Activated CD8-positive, alpha-beta T cell treated with anti-CD3 and anti-CD28 coated beads for 36 hours (primary cell): ENCODE results near the gene ACTN1. TPM values are rescaled to one million over a fixed set of nuclear protein-coding genes. Genes with fewer than 3 reads are reported as not detected.

Source experiments
- ATAC-seq: fragments of 200-7000 bp; cut with Tn5 transposase; one replicate; pipeline ENCODE4 v1.10.0; 2021; ENCODE audit warnings: mild to moderate bottlenecking, moderate library complexity
- CTCF ChIA-PET: fragments of 350-600 bp; sonication (Branson Sonifier 250); formaldehyde crosslinking; loops from one replicate; lab custom pipeline; 2021; ENCODE audit warnings: antibody characterized with exemption; lab: Charles Lee
- POLR2A ChIA-PET: fragments of 350-600 bp; sonication (Branson Sonifier 250); formaldehyde crosslinking; loops from one replicate; lab custom pipeline; 2021; ENCODE audit warnings: antibody characterized with exemption; lab: Charles Lee
- DNase-seq: peaks from one replicate; pipeline ENCODE4 v3.0.0-alpha.2; 2020
- H3K27ac Mint-ChIP-seq: one replicate; pipeline ENCODE4 v1.8.0; 2021; ENCODE audit warnings: mild to moderate bottlenecking, mixed read lengths
- H3K27me3 Mint-ChIP-seq: one replicate; pipeline ENCODE4 v1.8.0; 2021; ENCODE audit warnings: mixed read lengths
- H3K36me3 Mint-ChIP-seq: one replicate; pipeline ENCODE4 v1.8.0; 2021; ENCODE audit warnings: low read depth, mixed read lengths
- H3K4me1 Mint-ChIP-seq: one replicate; pipeline ENCODE4 v1.8.0; 2021; ENCODE audit warnings: low read depth, mixed read lengths
- H3K4me3 Mint-ChIP-seq: one replicate; pipeline ENCODE4 v1.8.0; 2021; ENCODE audit warnings: mild to moderate bottlenecking, moderate library complexity, mixed read lengths
- H3K9me3 Mint-ChIP-seq: one replicate; pipeline ENCODE4 v1.8.0; 2021; ENCODE audit warnings: mixed read lengths
- CTCF ChIP-seq: fragments of 200-600 bp; IDR thresholded peaks from one replicate; pipeline ENCODE4 v1.8.0; 2022; ENCODE audit warnings: antibody characterized with exemption, mild to moderate bottlenecking
- intact Hi-C: fragments of 100-400 bp; cut with micrococcal nuclease; formaldehyde crosslinking; loops from one replicate; pipeline ENCODE4 v1.10.0; 2022
- total RNA-seq, 2 experiments: library from RNA; stranded (reverse); gene quantifications; one replicate each; pipeline ENCODE4 v1.2.3, GENCODE V29; 2021

The ACTN1 gene
- total RNA-seq, 2 experiments from 2014 or later, result 214 TPM

GRCh38 chr14:68841016-68841809 is 137.9 kb downstream of the ACTN1 start:
- Mint-ChIP-seq H3K4me3 (peak overlapping the region; percentile 4), H3K9me3 (peaks cover 10% of the 10 kb centered on the region), H3K4me1 (peaks cover 39% of the 10 kb centered on the region), H3K27ac (peak overlapping the region; percentile 86), H3K27me3 (no peaks in the 10 kb centered on the region), H3K36me3 (peaks cover 9% of the 10 kb centered on the region)
- intact Hi-C loops, result no loop called here
- peak; percentile 54 for DNase-seq
- ChIA-PET POLR2A (no interaction called here), CTCF (interaction anchor here (1.2 to 5.9 kb wide), 5 partner anchors 16 to 897 kb away, joined by 3 to 68 read pairs (median 4); no protein-coding TSS in a partner anchor)
- ATAC-seq, result peak; percentile 40
- no peak for TF ChIP-seq CTCF

- Mint-ChIP-seq H3K36me3 (peaks cover 10% of the 10 kb centered on the region), H3K27me3 (no peaks in the 10 kb centered on the region), H3K27ac (peak overlapping the region; percentile 86), H3K4me1 (peaks cover 39% of the 10 kb centered on the region), H3K4me3 (peak overlapping the region; percentile 35), H3K9me3 (peaks cover 16% of the 10 kb centered on the region)
- intact Hi-C loops, result no loop called here
- CTCF ChIA-PET, result interaction anchor here (1.2 to 5.9 kb wide), 2 partner anchors 15 to 22 kb away, joined by 3 to 65 read pairs; no protein-coding TSS in a partner anchor
- no peak for DNase-seq
- ATAC-seq, result peak; percentile 74
- TF ChIP-seq CTCF, result no peak
- POLR2A ChIA-PET, result no interaction called here
Observed at GRCh38 chr14:68840454-68840853, 138.6 kb downstream of the ACTN1 start.

GRCh38 chr14:68836082-68836481 is 143.0 kb downstream of the ACTN1 start:
- H3K9me3 Mint-ChIP-seq, result peaks cover 20% of the 10 kb centered on the region
- H3K36me3 Mint-ChIP-seq, result peaks cover 12% of the 10 kb centered on the region
- DNase-seq (no peak), ATAC-seq (no peak)
- TF ChIP-seq CTCF, result no peak
- no peak overlapping the region for H3K27ac Mint-ChIP-seq
- intact Hi-C loops, result no loop called here
- ChIA-PET POLR2A (no interaction called here), CTCF (no interaction called here)
- H3K4me3 Mint-ChIP-seq, result no peak overlapping the region
- no peaks in the 10 kb centered on the region for H3K27me3 Mint-ChIP-seq
- H3K4me1 Mint-ChIP-seq, result peaks cover 11% of the 10 kb centered on the region

GRCh38 chr14:68834816-68835215 is 144.3 kb downstream of the ACTN1 start:
- no peak for ATAC-seq

More at GRCh38 chr14:68834816-68835215, 144.3 kb downstream of the ACTN1 start:
- H3K27ac Mint-ChIP-seq, result no peak overlapping the region
- ChIA-PET POLR2A (no interaction called here), CTCF (interaction anchor here (1.7 kb wide), 1 partner anchor 9 kb away, joined by 8 read pairs; no protein-coding TSS in a partner anchor)
- TF ChIP-seq CTCF, result no peak
- peaks cover 12% of the 10 kb centered on the region for H3K36me3 Mint-ChIP-seq
- intact Hi-C loops, result no loop called here
- peaks cover 19% of the 10 kb centered on the region for H3K9me3 Mint-ChIP-seq
- no peak overlapping the region for H3K4me3 Mint-ChIP-seq
- DNase-seq, result no peak
- peaks cover 3% of the 10 kb centered on the region for H3K4me1 Mint-ChIP-seq
- no peaks in the 10 kb centered on the region for H3K27me3 Mint-ChIP-seq
